Erythroblast (primary cell): Measurements from ENCODE around the gene TRPM5.

Source experiments
- GATA1 ChIP-seq: IDR thresholded peaks from 2 replicates; pipeline ENCODE4 v1.6.1; 2011; ENCODE audit warnings: low read depth, mild to moderate bottlenecking, control low read depth, low read length, moderate library complexity
- POLR2A ChIP-seq: IDR thresholded peaks from 2 replicates; pipeline ENCODE4 v1.6.1; 2011; ENCODE audit warnings: mild to moderate bottlenecking, low read length

DNA sequence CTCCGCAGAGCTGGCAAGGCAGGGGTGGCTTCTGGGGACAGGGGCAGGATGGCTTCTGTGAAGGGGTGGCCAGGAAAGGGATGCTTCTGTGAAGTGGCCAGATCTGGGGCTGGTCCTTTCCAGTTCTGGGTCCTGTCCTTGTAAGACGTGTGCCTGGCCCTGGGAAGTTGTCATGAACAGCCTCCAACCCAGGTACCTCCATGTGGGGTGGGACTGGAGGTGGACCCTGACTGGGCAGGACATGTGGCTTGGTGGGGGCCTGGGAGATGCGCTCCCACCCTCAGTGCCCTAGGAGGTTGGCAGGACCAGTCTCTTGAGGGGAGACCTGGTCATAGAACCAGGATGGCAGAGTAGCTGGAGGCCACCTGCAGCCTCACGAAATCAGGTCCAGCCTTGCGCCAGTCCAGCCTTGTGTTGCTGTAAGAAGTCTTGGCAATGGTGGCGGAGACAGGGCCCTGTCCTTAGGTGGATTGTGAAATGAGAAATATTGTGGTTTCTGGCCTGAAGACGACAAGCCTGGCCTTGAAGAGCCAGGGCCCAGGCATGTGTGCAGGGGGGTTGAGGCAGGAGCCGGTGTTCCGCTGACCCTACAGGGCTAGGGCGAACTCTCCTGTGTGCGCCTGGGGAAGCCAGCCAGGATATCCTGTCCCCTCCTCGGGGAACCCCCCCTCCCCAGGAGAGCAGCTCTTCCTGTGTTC lies 3.1 kb upstream of the TRPM5 start:
- no peak for TF ChIP-seq POLR2A
- TF ChIP-seq GATA1: no peak
